Activated naive CD8-positive, alpha-beta T cell (primary cell): ENCODE data around the gene IFNG.

Experiments
- H3K27ac Mint-ChIP-seq: one replicate; pipeline ENCODE4 v1.8.0; 2021; ENCODE audit warnings: mixed read lengths
- H3K27me3 Mint-ChIP-seq: one replicate; pipeline ENCODE4 v1.8.0; 2021; ENCODE audit warnings: mixed read lengths
- H3K36me3 Mint-ChIP-seq: one replicate; pipeline ENCODE4 v1.8.0; 2021; ENCODE audit warnings: mixed read lengths
- H3K4me1 Mint-ChIP-seq: one replicate; pipeline ENCODE4 v1.8.0; 2021; ENCODE audit warnings: low read depth, mixed read lengths
- H3K4me3 Mint-ChIP-seq: one replicate; pipeline ENCODE4 v1.8.0; 2021; ENCODE audit warnings: mild to moderate bottlenecking, mixed read lengths
- H3K9me3 Mint-ChIP-seq: one replicate; pipeline ENCODE4 v1.8.0; 2021; ENCODE audit warnings: low read depth, mixed read lengths

The IFNG gene

DNA sequence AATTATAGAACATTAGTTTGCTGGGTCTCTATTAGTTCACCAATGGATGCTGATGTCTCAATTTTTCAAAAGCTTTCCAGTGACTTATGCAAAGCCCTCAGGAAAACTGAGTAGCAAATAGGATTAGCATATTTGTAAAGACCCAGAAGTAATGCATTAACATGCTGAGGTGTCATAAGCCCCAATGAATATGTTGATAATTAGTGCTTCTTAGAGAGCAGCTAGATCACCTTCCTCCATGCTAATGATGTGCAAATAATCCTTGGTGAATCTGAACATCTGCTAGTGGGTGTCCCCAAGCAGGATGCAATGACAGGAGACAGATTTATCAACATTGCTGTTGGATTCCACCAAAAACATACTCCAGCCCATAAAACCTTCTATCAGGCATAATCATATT, 19.0 kb downstream of the IFNG start:
- Mint-ChIP-seq H3K27me3 (no peaks in the 10 kb centered on the region), H3K4me3 (no peak overlapping the region), H3K4me1 (peaks cover 46% of the 10 kb centered on the region), H3K36me3 (peaks cover 2% of the 10 kb centered on the region), H3K9me3 (no peaks in the 10 kb centered on the region), H3K27ac (no peak overlapping the region)

- Mint-ChIP-seq H3K27ac (no peak overlapping the region), H3K36me3 (peaks cover 2% of the 10 kb centered on the region), H3K27me3 (no peaks in the 10 kb centered on the region), H3K4me3 (no peak overlapping the region), H3K9me3 (no peaks in the 10 kb centered on the region), H3K4me1 (peaks cover 48% of the 10 kb centered on the region)
Measured at GRCh38 chr12:68139941-68140340, 19.6 kb downstream of the IFNG start.

DNA sequence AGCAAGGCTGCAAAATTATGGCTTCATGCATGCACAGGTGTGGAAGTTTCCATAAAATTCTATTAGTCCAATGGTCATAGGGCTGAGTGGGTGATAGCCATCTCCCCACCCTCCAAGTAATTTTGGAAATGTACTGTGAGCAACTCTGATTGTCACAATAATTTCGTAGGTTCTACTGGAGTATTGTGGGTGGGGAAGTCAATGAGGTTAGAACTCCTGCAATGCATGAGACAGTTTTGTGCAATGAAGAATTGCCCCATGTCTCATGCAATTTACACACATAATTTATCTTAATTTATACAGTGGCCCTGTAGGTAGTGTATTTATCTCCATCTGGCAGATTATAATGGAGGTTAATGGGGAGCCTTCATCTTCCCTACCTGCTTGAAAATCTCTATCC, 20.5 kb downstream of the IFNG start:
- H3K4me3 Mint-ChIP-seq = no peak overlapping the region
- peak overlapping the region; percentile 52 for H3K27ac Mint-ChIP-seq
- no peaks in the 10 kb centered on the region for H3K27me3 Mint-ChIP-seq
- no peaks in the 10 kb centered on the region for H3K9me3 Mint-ChIP-seq
- peaks cover 48% of the 10 kb centered on the region for H3K4me1 Mint-ChIP-seq
- peaks cover 2% of the 10 kb centered on the region for H3K36me3 Mint-ChIP-seq

DNA sequence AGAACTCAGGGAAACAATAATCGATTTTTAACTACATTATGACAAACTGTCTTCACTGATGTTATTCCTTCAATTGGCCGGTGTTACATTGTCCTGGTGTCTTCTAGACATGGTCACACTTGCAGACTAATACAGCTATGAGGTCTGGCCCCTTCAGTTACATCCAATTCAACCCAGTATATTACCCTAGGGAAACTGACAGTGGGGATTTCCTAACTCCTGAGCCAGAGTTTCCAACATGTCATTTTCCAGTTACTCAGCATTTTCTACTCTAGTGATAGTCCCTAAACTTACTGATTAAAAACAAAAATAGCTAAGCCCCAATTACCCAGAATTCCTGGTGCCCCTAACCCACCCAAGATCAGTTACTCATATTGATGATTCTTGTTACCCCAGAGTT, 21.1 kb downstream of the IFNG start:
- Mint-ChIP-seq H3K36me3 (peaks cover 6% of the 10 kb centered on the region), H3K4me1 (peaks cover 48% of the 10 kb centered on the region), H3K9me3 (peaks cover 4% of the 10 kb centered on the region), H3K4me3 (peak overlapping the region; percentile 27), H3K27me3 (no peaks in the 10 kb centered on the region), H3K27ac (peak overlapping the region; percentile 52)

DNA sequence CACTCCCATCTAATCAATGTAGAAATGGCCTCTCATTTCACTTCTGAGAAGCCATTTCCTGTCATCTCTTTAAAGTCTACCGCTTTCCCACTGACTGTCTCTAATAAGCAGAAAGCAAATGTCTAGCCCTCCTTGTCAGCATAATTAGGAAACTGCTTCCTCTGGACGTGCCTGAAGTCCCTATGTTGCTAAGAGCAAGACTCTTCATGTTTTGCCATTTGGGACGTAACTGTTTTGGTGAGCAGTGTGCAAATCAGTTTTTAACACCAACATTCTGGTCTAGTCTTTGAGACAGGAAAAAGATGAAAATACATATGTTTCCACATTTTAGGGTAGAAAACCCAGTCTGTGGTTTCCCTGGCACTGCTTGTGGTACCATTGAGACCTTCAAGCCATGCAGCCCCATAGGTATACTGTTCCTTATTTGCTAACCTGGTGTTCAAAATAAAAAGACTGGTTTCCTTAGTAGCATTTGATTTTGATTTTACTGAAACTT, 22.2 kb downstream of the IFNG start:
- no peaks in the 10 kb centered on the region for H3K27me3 Mint-ChIP-seq
- peak overlapping the region; percentile 52 for H3K27ac Mint-ChIP-seq
- peak overlapping the region; percentile 1 for H3K4me3 Mint-ChIP-seq
- H3K36me3 Mint-ChIP-seq = peaks cover 4% of the 10 kb centered on the region
- H3K4me1 Mint-ChIP-seq = peaks cover 48% of the 10 kb centered on the region
- H3K9me3 Mint-ChIP-seq = peaks cover 7% of the 10 kb centered on the region

DNA sequence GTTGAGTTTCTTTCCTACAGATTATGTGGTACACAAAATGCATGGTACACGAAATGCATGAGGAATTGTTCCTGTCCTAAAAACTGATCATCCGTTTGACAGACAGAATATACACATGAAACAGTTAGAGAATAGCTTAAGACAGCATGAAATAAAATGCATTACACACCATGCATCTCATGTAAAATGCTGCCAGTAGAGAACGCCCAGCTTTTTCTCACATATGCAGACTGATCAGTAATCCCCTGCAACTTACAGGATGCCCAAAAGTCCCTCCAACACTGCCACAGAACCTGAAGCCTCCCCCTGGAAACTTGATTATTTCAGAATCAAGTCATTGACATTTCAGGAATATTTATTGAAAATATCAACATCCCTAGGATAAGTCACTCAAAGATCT, 24.0 kb downstream of the IFNG start:
- Mint-ChIP-seq H3K27ac (no peak overlapping the region), H3K27me3 (no peaks in the 10 kb centered on the region), H3K4me3 (no peak overlapping the region), H3K9me3 (peaks cover 18% of the 10 kb centered on the region), H3K4me1 (peaks cover 48% of the 10 kb centered on the region), H3K36me3 (peaks cover 13% of the 10 kb centered on the region)

DNA sequence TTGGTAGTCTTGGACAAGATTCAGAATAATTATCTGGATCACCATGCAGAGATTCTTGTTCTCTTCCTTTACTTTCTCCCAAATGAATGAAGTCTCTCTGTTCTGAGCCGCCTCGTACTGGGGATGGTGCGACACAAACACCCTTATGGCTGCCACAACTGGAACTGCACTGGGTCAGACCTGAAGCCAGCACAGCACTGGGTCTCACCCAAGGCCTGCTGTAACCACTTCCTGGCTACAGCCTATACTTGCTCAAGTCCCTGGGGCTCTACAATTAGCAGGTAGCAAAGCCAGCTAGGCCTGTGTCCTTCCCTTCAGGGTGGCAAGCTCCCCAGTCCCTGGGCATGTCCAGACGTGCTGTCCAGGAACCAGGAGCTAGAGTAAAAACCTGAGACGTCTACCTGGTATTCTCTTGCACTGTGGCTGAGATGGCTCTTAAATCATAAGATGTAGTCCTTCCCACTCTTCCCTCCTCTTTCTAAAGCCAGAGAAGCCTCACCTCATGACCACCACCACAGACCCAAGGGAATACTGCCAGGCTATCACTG, 27.6 kb downstream of the IFNG start:
- Mint-ChIP-seq H3K4me1 (peaks cover 18% of the 10 kb centered on the region), H3K9me3 (peaks cover 44% of the 10 kb centered on the region), H3K4me3 (no peak overlapping the region), H3K27ac (no peak overlapping the region), H3K36me3 (peaks cover 32% of the 10 kb centered on the region), H3K27me3 (no peaks in the 10 kb centered on the region)

DNA sequence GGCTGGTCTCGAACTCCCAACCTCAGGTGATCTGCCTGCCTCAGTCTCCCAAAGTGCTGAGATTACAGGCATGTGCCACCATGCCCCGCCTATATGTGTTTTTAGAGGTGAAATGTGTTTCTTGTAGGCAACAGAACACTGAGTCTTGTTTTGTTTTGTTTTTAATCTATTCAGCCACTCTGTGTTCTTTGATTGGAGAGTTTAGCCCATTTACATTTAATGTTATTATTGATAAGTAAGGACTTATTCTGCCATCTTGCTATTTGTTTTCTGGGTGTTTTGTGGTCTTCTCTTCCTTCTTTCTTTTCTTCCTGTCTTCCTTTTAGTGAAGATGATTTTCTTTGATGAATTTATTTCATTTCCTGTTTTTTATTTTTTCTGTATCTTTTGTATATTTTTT, 29.6 kb downstream of the IFNG start:
- no peaks in the 10 kb centered on the region for H3K27me3 Mint-ChIP-seq
- H3K27ac Mint-ChIP-seq = no peak overlapping the region
- H3K9me3 Mint-ChIP-seq = peaks cover 44% of the 10 kb centered on the region
- peaks cover 3% of the 10 kb centered on the region for H3K4me1 Mint-ChIP-seq
- no peak overlapping the region for H3K4me3 Mint-ChIP-seq
- peaks cover 35% of the 10 kb centered on the region for H3K36me3 Mint-ChIP-seq

DNA sequence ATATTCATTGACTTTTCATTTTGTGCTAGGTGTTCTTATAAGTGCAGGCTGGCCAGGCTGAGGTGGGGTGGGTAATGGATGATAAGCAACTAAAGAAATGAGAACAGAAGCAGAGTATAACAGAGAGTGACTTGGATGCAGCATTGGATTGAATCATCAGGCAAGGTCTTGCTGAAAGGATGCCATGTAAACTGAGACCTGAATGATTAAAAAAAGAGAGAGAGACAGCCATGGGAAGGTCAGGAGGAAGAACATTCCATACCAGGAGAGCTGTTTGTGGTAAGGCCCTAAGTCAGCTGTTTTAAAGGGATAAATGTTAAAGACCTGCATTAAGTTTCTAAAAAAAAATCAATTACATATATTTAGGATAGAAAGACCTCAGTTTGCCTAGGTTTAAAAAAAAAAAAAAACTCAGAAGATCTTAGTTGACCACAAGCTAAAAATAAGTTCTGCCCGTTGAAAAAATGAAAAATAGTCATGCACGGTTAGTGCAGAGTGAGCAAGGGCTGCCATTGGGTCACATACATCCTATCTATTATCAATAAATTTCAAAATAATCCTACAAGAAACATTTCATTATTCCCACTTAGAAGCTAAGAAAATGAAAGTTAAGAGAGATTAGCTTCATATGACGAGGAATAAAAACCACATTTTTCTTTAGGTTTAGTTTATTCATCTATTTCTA, 37.2 kb downstream of the IFNG start:
- H3K4me3 Mint-ChIP-seq = no peak overlapping the region
- H3K9me3 Mint-ChIP-seq = peaks cover 2% of the 10 kb centered on the region
- peaks cover 3% of the 10 kb centered on the region for H3K36me3 Mint-ChIP-seq
- H3K27me3 Mint-ChIP-seq = no peaks in the 10 kb centered on the region
- peaks cover 28% of the 10 kb centered on the region for H3K4me1 Mint-ChIP-seq
- no peak overlapping the region for H3K27ac Mint-ChIP-seq

DNA sequence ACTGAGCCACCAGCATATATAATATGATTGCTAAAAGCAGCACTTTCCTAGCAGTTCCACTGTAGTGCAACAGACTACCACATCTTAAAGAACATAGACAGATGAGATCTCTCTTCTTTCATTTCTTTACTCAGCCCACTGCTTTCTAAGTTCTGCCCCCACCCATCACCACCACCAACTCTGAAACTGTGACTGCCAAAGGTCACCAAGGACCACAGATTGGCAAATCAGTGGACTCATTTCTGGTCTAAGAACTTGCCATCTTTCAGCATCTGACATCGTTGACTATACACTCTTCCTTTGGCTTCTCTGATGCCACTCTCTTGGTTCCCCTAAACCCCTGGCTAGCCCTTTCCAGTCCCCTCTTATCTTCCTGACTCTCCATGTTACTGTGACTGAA, 38.4 kb downstream of the IFNG start:
- peaks cover 34% of the 10 kb centered on the region for H3K4me1 Mint-ChIP-seq
- H3K27ac Mint-ChIP-seq = no peak overlapping the region
- H3K4me3 Mint-ChIP-seq = no peak overlapping the region
- H3K27me3 Mint-ChIP-seq = no peaks in the 10 kb centered on the region
- peaks cover 7% of the 10 kb centered on the region for H3K36me3 Mint-ChIP-seq
- H3K9me3 Mint-ChIP-seq = no peaks in the 10 kb centered on the region

DNA sequence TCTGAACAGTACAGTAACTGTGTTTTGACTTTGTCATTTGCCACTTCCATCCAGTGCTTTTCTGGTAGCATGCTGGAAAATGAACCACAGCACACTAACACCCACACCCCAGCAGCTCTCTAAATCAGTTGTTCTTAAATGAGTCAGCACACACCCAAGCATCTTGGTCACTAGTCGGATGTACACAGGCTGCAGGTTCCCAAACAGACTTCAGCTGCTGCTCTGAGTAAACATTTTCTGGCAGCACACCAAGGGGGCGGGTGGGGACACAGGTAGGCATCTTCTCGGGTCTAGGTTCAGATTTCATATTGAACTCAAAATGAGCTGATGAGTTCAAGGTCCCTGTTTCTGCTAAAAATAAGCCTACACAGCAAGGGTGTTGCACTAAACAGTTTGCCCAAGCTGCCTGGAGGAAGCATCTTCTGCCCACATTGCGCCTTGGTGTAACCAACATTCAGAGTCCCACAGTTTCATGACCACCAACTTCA, 39.8 kb downstream of the IFNG start:
- Mint-ChIP-seq H3K9me3 (no peaks in the 10 kb centered on the region), H3K27me3 (no peaks in the 10 kb centered on the region), H3K27ac (peak overlapping the region; percentile 74), H3K4me3 (no peak overlapping the region), H3K36me3 (peaks cover 5% of the 10 kb centered on the region), H3K4me1 (peaks cover 34% of the 10 kb centered on the region)

DNA sequence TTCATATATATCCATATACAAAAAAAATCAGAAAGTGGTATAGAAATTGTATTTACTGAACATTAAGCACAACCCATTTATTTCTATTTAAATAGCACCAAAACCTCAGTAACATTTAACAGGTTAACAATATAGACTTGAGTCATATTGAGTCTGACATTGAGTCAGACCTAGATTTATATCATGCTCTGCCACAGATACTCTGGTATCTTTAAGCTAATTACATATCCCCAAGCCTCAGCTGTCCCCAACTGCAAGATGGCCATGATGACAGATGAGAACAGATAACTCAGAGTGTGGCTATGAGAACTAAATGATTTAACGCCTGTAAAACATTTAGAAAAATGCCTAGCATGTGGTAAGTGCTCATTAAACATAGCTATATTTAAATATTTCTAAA, 40.3 kb downstream of the IFNG start:
- peaks cover 34% of the 10 kb centered on the region for H3K4me1 Mint-ChIP-seq
- no peaks in the 10 kb centered on the region for H3K9me3 Mint-ChIP-seq
- H3K27me3 Mint-ChIP-seq = no peaks in the 10 kb centered on the region
- H3K27ac Mint-ChIP-seq = peak overlapping the region; percentile 74
- H3K36me3 Mint-ChIP-seq = peaks cover 5% of the 10 kb centered on the region
- no peak overlapping the region for H3K4me3 Mint-ChIP-seq

DNA sequence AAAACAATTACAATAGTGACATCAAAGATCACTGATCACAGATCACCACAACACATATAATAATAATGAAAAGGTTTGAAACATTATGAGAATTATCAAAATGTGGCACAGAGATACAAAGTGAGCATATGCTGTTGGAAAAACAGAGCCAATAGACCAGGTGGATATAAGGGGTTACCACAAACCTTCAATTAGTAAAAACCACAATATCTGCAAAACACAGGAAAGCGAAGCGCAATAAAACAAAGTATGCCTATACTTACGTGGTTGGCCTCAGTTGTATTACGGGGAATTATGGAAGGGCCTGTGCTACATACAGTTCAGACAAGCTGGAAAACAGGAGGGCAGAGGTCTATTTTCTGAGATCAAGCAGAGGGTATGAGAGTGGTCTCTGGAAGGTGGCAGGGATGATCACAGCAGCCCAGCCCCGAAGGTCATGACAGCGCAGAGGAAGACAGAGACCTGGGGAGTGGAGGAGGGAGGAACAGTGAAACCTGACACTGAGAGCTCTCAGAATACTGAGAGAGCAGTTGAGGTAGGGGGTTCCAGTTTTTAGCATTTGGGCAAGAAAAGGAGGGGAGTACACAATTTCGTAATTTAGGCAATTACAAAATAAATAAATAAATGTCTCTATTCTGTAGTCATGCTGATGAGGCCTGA, 41.3 kb downstream of the IFNG start:
- peak overlapping the region; percentile 2 for H3K27ac Mint-ChIP-seq
- H3K9me3 Mint-ChIP-seq = no peaks in the 10 kb centered on the region
- peaks cover 6% of the 10 kb centered on the region for H3K36me3 Mint-ChIP-seq
- peak overlapping the region; percentile 14 for H3K4me3 Mint-ChIP-seq
- H3K4me1 Mint-ChIP-seq = peaks cover 34% of the 10 kb centered on the region
- no peaks in the 10 kb centered on the region for H3K27me3 Mint-ChIP-seq

GRCh38 chr12:68117661-68118060, 41.9 kb downstream of the IFNG start:
- no peak overlapping the region for H3K4me3 Mint-ChIP-seq
- no peaks in the 10 kb centered on the region for H3K9me3 Mint-ChIP-seq
- peak overlapping the region; percentile 2 for H3K27ac Mint-ChIP-seq
- peaks cover 34% of the 10 kb centered on the region for H3K4me1 Mint-ChIP-seq
- no peaks in the 10 kb centered on the region for H3K27me3 Mint-ChIP-seq
- peaks cover 6% of the 10 kb centered on the region for H3K36me3 Mint-ChIP-seq

DNA sequence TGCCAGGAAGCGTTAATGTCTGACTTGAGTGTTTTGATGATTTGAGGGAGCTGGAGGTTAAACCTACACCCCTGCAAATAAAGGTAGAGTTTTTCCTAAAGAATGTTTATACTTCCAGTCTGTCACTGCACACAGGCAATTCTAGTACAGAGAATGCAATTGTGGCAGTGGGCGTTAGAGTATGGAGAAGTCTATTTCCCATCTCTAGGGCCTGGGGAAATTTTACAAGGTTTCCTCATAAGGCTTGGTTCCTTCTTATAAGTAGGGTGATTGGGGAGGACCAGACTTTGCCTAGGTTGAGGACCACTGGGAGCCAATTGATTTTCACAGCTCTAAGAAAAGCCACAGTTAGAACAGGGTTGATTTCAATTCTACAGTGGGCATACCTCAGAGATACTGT, 44.3 kb downstream of the IFNG start:
- Mint-ChIP-seq H3K4me1 (peaks cover 30% of the 10 kb centered on the region), H3K9me3 (no peaks in the 10 kb centered on the region), H3K27me3 (no peaks in the 10 kb centered on the region), H3K4me3 (no peak overlapping the region), H3K36me3 (peaks cover 6% of the 10 kb centered on the region), H3K27ac (no peak overlapping the region)
